Stimulated activated CD8-positive, alpha-beta memory T cell treated with anti-CD3 and anti-CD28 coated beads, Interleukin-7, amount 100 ng/mL, for 48 hours (primary cell): Measurements from ENCODE around the gene SPNS3.

Experiments used
- DNase-seq, 2 donors: peaks; one replicate each; pipeline ENCODE4 v3.0.0-alpha.2; 2020; ENCODE audit warnings: low read depth in 1 of 2; ENCODE audit errors: extremely low read depth in 1 of 2

Gene SPNS3

GRCh38 chr17:4507361-4508111, 73.8 kb downstream of the SPNS3 start:
- DNase-seq: no peak

GRCh38 chr17:4508207-4508606, 74.5 kb downstream of the SPNS3 start:
- no peak for DNase-seq

- DNase-seq: peak in 1 of 2 donors; percentile 40
These were observed 75.7 kb downstream of the SPNS3 start for GRCh38 chr17:4509401-4509800.

GRCh38 chr17:4509923-4510617, 76.3 kb downstream of the SPNS3 start:
- no peak for DNase-seq

- DNase-seq: no peak
These were observed 76.8 kb downstream of the SPNS3 start for GRCh38 chr17:4510618-4510941.

GRCh38 chr17:4511199-4511932, 77.6 kb downstream of the SPNS3 start:
- no peak for DNase-seq

GRCh38 chr17:4512156-4513112, 78.7 kb downstream of the SPNS3 start:
- DNase-seq: no peak

- DNase-seq: no peak
These were observed 79.6 kb downstream of the SPNS3 start for GRCh38 chr17:4513113-4514032.

- DNase-seq: no peak
These were observed 80.5 kb downstream of the SPNS3 start for GRCh38 chr17:4514206-4514605.

- DNase-seq: no peak
These were observed 81.0 kb downstream of the SPNS3 start for GRCh38 chr17:4514779-4515178.

GRCh38 chr17:4515501-4515900, 81.8 kb downstream of the SPNS3 start:
- no peak for DNase-seq

- DNase-seq: no peak
These were observed 83.0 kb downstream of the SPNS3 start for GRCh38 chr17:4516735-4517134.

- DNase-seq: no peak
These were observed 85.2 kb downstream of the SPNS3 start for GRCh38 chr17:4518901-4519300.

GRCh38 chr17:4519361-4519788, 85.6 kb downstream of the SPNS3 start:
- DNase-seq: no peak

- no peak for DNase-seq
These were observed 86.5 kb downstream of the SPNS3 start for GRCh38 chr17:4520060-4520893.

GRCh38 chr17:4520894-4521600, 87.3 kb downstream of the SPNS3 start:
- no peak for DNase-seq

GRCh38 chr17:4522661-4523060, 88.9 kb downstream of the SPNS3 start:
- DNase-seq: no peak

- DNase-seq: no peak
These were observed 90.2 kb downstream of the SPNS3 start for GRCh38 chr17:4523946-4524345.
